ENCODE results near the gene MINPP1.

Gene MINPP1

DNA sequence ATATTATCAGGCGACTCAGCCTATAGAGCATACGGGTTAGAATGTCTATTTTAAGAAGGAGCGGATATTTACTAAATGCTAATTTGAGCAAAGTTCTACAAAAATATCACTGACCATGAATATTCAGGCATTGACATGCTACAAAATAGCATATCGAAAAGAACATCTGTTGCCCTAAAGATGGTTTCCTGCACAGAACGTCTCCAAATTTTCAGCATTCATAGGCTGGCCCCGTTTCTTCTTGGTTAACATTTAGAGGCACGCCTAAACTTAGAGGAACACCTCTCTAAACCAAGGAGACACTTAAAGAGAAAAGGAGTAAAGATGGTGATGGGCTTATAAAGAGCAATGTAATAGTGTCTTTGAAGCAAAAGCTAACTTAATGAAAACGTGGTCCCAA, 1.3 kb upstream of the MINPP1 start:
- Histone ChIP-seq H3K27me3 (ENCODE audit: control insufficient read depth, insufficient read depth, low read length) (no peaks in the 10 kb centered on the region), H3K9me3 (ENCODE audit: control insufficient read depth, insufficient read depth, low read depth, low read length) (no peaks in the 10 kb centered on the region), H3K4me3 (ENCODE audit: low read depth, low read length) (peak overlapping the region; percentile 90; the same call in 1 of the 2 replicates), H3K9ac (ENCODE audit: low read length) (no peak overlapping the region), H3K4me1 (ENCODE audit: control insufficient read depth, insufficient read depth, low read length) (peaks cover 13% of the 10 kb centered on the region; the same call in 1 of the 2 replicates), H3K27ac (ENCODE audit: low read depth, low read length) (no peak overlapping the region), H3K36me3 (ENCODE audit: control insufficient read depth, insufficient read depth, low read length) (peaks cover 7% of the 10 kb centered on the region)

- Histone ChIP-seq H3K27me3 (ENCODE audit: control insufficient read depth, insufficient read depth, low read length) (no peaks in the 10 kb centered on the region), H3K4me3 (ENCODE audit: low read depth, low read length) (peak overlapping the region; percentile 90), H3K4me1 (ENCODE audit: control insufficient read depth, insufficient read depth, low read length) (peaks cover 13% of the 10 kb centered on the region; the same call in 1 of the 2 replicates), H3K9ac (ENCODE audit: low read length) (peak overlapping the region; percentile 75), H3K27ac (ENCODE audit: low read depth, low read length) (no peak overlapping the region), H3K36me3 (ENCODE audit: control insufficient read depth, insufficient read depth, low read length) (peaks cover 10% of the 10 kb centered on the region), H3K9me3 (ENCODE audit: control insufficient read depth, insufficient read depth, low read depth, low read length) (no peaks in the 10 kb centered on the region)
Measured at GRCh38 chr10:87503886-87504285, 807 bp upstream of the MINPP1 start.

DNA sequence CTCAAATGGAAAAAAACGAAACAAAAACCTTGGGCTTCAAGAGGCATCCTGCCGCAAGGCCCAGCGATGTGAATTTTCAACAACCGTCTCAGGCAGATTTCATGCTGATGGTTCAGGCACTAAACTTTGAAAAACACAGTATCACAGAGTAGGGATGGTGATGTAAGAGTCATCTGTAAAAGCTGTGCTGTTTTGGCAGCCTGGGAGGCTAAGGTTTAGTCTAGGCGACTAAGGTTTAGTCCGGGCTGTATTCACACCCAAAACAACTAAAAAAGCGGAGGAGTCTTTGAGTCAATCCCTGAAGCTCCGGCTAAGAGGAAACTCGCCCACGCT, 420 bp upstream of the MINPP1 start:
- Histone ChIP-seq H3K27ac (ENCODE audit: low read depth, low read length) (0 out of 2 replicates have a peak overlapping the region, but pooled peaks have one; percentile 15), H3K9ac (ENCODE audit: low read length) (peak overlapping the region; percentile 75), H3K4me3 (ENCODE audit: low read depth, low read length) (peak overlapping the region; percentile 90), H3K27me3 (ENCODE audit: control insufficient read depth, insufficient read depth, low read length) (no peaks in the 10 kb centered on the region), H3K36me3 (ENCODE audit: control insufficient read depth, insufficient read depth, low read length) (peaks cover 14% of the 10 kb centered on the region), H3K9me3 (ENCODE audit: control insufficient read depth, insufficient read depth, low read depth, low read length) (no peaks in the 10 kb centered on the region), H3K4me1 (ENCODE audit: control insufficient read depth, insufficient read depth, low read length) (peaks cover 13% of the 10 kb centered on the region; the same call in 1 of the 2 replicates)

DNA sequence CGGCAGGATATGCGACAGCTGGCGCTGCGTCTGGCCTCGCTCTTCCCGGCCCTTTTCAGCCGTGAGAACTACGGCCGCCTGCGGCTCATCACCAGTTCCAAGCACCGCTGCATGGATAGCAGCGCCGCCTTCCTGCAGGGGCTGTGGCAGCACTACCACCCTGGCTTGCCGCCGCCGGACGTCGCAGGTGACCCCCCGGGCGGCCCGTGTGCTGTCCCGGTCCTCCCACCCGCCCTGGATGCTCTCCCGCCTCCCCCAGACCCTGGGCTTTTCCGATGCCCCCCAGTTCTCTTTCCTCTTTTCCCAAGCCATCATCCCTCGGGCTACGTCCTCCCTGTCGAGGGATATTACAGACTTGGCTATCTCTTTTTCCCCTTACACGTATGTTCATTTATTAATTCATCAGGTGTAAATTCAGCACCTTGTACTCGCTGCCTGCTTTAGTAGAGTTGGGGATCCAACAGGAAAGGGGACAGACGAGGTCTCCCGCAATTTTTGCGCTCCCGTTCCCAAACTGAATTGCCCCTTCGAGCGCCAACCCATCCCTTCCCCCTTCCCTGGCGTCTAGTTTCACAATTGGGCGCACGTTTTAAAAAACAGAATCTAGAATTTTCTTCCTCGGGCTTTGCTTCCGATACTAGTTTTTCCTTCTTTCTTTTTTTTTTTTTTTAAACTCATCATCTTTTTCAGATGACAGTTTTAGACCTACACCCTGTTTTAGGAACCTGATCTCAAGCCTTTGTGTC, 846 bp downstream of the MINPP1 start:
- Histone ChIP-seq H3K9ac (ENCODE audit: low read length) (peak overlapping the region; percentile 75), H3K4me1 (ENCODE audit: control insufficient read depth, insufficient read depth, low read length) (peaks cover 13% of the 10 kb centered on the region; the same call in 1 of the 2 replicates), H3K27ac (ENCODE audit: low read depth, low read length) (no peak overlapping the region), H3K36me3 (ENCODE audit: control insufficient read depth, insufficient read depth, low read length) (peaks cover 26% of the 10 kb centered on the region), H3K4me3 (ENCODE audit: low read depth, low read length) (peak overlapping the region; percentile 90), H3K9me3 (ENCODE audit: control insufficient read depth, insufficient read depth, low read depth, low read length) (no peaks in the 10 kb centered on the region), H3K27me3 (ENCODE audit: control insufficient read depth, insufficient read depth, low read length) (no peaks in the 10 kb centered on the region)

- Histone ChIP-seq H3K9me3 (ENCODE audit: control insufficient read depth, insufficient read depth, low read depth, low read length) (no peaks in the 10 kb centered on the region), H3K27ac (ENCODE audit: low read depth, low read length) (no peak overlapping the region), H3K4me3 (ENCODE audit: low read depth, low read length) (peak overlapping the region; percentile 90; the same call in 1 of the 2 replicates), H3K27me3 (ENCODE audit: control insufficient read depth, insufficient read depth, low read length) (no peaks in the 10 kb centered on the region), H3K9ac (ENCODE audit: low read length) (no peak overlapping the region), H3K4me1 (ENCODE audit: control insufficient read depth, insufficient read depth, low read length) (peaks cover 13% of the 10 kb centered on the region; the same call in 1 of the 2 replicates), H3K36me3 (ENCODE audit: control insufficient read depth, insufficient read depth, low read length) (peaks cover 38% of the 10 kb centered on the region)
Measured at GRCh38 chr10:87506956-87507355, 2.3 kb downstream of the MINPP1 start.

- Histone ChIP-seq H3K9me3 (ENCODE audit: control insufficient read depth, insufficient read depth, low read depth, low read length) (no peaks in the 10 kb centered on the region), H3K4me1 (ENCODE audit: control insufficient read depth, insufficient read depth, low read length) (peaks cover 13% of the 10 kb centered on the region; the same call in 1 of the 2 replicates), H3K27me3 (ENCODE audit: control insufficient read depth, insufficient read depth, low read length) (no peaks in the 10 kb centered on the region), H3K36me3 (ENCODE audit: control insufficient read depth, insufficient read depth, low read length) (peaks cover 48% of the 10 kb centered on the region), H3K4me3 (ENCODE audit: low read depth, low read length) (no peak overlapping the region), H3K9ac (ENCODE audit: low read length) (no peak overlapping the region), H3K27ac (ENCODE audit: low read depth, low read length) (no peak overlapping the region)
Measured at GRCh38 chr10:87507879-87508483, 3.3 kb downstream of the MINPP1 start.

GRCh38 chr10:87508837-87509236, 4.1 kb downstream of the MINPP1 start:
- Histone ChIP-seq H3K4me1 (ENCODE audit: control insufficient read depth, insufficient read depth, low read length) (peaks cover 13% of the 10 kb centered on the region; the same call in 1 of the 2 replicates), H3K9me3 (ENCODE audit: control insufficient read depth, insufficient read depth, low read depth, low read length) (no peaks in the 10 kb centered on the region), H3K36me3 (ENCODE audit: control insufficient read depth, insufficient read depth, low read length) (peaks cover 54% of the 10 kb centered on the region), H3K9ac (ENCODE audit: low read length) (no peak overlapping the region), H3K4me3 (ENCODE audit: low read depth, low read length) (no peak overlapping the region), H3K27me3 (ENCODE audit: control insufficient read depth, insufficient read depth, low read length) (no peaks in the 10 kb centered on the region), H3K27ac (ENCODE audit: low read depth, low read length) (no peak overlapping the region)

- Histone ChIP-seq H3K4me1 (ENCODE audit: control insufficient read depth, insufficient read depth, low read length) (peaks cover 11% of the 10 kb centered on the region; the same call in 1 of the 2 replicates), H3K36me3 (ENCODE audit: control insufficient read depth, insufficient read depth, low read length) (peaks cover 66% of the 10 kb centered on the region), H3K9me3 (ENCODE audit: control insufficient read depth, insufficient read depth, low read depth, low read length) (no peaks in the 10 kb centered on the region), H3K27ac (ENCODE audit: low read depth, low read length) (no peak overlapping the region), H3K27me3 (ENCODE audit: control insufficient read depth, insufficient read depth, low read length) (no peaks in the 10 kb centered on the region), H3K4me3 (ENCODE audit: low read depth, low read length) (no peak overlapping the region), H3K9ac (ENCODE audit: low read length) (no peak overlapping the region)
Measured at GRCh38 chr10:87510025-87510424, 5.3 kb downstream of the MINPP1 start.

GRCh38 chr10:87511526-87511925, 6.8 kb downstream of the MINPP1 start:
- Histone ChIP-seq H3K4me1 (ENCODE audit: control insufficient read depth, insufficient read depth, low read length) (peaks cover 6% of the 10 kb centered on the region; the same call in 1 of the 2 replicates), H3K9ac (ENCODE audit: low read length) (no peak overlapping the region), H3K27me3 (ENCODE audit: control insufficient read depth, insufficient read depth, low read length) (no peaks in the 10 kb centered on the region), H3K36me3 (ENCODE audit: control insufficient read depth, insufficient read depth, low read length) (peaks cover 71% of the 10 kb centered on the region), H3K27ac (ENCODE audit: low read depth, low read length) (no peak overlapping the region), H3K9me3 (ENCODE audit: control insufficient read depth, insufficient read depth, low read depth, low read length) (no peaks in the 10 kb centered on the region), H3K4me3 (ENCODE audit: low read depth, low read length) (no peak overlapping the region)

DNA sequence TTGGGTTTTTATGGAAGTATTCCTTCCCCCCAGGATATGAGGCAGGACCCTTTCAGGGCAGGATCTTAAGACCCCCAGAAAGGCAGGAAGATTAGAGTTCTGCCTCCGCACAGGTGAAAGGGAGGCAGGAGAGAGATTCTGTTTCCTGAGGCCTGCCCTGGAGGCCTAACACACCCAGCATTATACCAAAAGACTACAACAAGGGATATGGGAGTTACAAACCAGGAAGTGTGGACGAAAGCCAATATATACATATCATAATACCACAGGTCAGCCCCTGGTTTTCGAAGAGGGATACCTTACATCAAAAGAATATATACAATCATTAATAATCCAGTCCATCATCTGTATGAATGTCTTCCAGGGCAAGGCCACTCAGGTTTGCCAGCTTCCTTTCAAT, 14.2 kb downstream of the MINPP1 start:
- H3K36me3 ChIP-seq (ENCODE audit: control insufficient read depth, insufficient read depth, low read length), result peaks cover 64% of the 10 kb centered on the region
- H3K27ac ChIP-seq (ENCODE audit: low read depth, low read length), result no peak overlapping the region
- no peaks in the 10 kb centered on the region for H3K4me1 ChIP-seq (ENCODE audit: control insufficient read depth, insufficient read depth, low read length)
- no peaks in the 10 kb centered on the region for H3K27me3 ChIP-seq (ENCODE audit: control insufficient read depth, insufficient read depth, low read length)
- H3K9ac ChIP-seq (ENCODE audit: low read length), result no peak overlapping the region
- no peak overlapping the region for H3K4me3 ChIP-seq (ENCODE audit: low read depth, low read length)
- H3K9me3 ChIP-seq (ENCODE audit: control insufficient read depth, insufficient read depth, low read depth, low read length), result no peaks in the 10 kb centered on the region

DNA sequence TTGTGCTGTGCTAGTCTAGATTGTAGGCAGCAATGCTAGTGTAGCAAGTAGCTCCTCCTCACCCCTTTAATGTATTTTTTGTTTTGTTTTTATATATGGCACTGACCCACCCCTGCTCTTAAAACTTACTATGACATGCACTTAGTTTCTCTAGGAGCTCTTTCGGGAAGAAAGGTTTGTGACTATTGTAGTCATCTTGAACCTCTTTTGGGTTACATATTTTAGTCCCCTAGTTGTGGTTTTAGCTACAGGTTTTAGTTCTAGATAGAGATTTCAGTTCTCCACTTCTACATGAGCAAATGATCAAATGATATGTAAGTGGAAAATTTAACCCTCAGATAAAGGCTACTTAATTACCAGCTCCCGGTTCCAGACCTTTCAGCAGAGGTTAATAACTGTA, 14.9 kb downstream of the MINPP1 start:
- H3K9ac ChIP-seq (ENCODE audit: low read length), result no peak overlapping the region
- no peaks in the 10 kb centered on the region for H3K9me3 ChIP-seq (ENCODE audit: control insufficient read depth, insufficient read depth, low read depth, low read length)
- no peaks in the 10 kb centered on the region for H3K4me1 ChIP-seq (ENCODE audit: control insufficient read depth, insufficient read depth, low read length)
- no peak overlapping the region for H3K27ac ChIP-seq (ENCODE audit: low read depth, low read length)
- no peaks in the 10 kb centered on the region for H3K27me3 ChIP-seq (ENCODE audit: control insufficient read depth, insufficient read depth, low read length)
- no peak overlapping the region for H3K4me3 ChIP-seq (ENCODE audit: low read depth, low read length)
- peaks cover 64% of the 10 kb centered on the region for H3K36me3 ChIP-seq (ENCODE audit: control insufficient read depth, insufficient read depth, low read length)
